Ovary (tissue), 9 donors: ENCODE measurements around the gene ALDOB. TPM values are rescaled to one million over a fixed set of nuclear protein-coding genes. Genes with fewer than 3 reads are reported as not detected.

ENCODE experiments used
- DNase-seq, 5 donors: peaks; one replicate each; pipeline ENCODE4 v3.0.0-alpha.2; 2019 to 2020
- H3K27ac ChIP-seq, 2 donors: fragments of 200-600 bp; one replicate each; pipeline versions ENCODE4 v1.5.1 to v1.8.0; 2019 to 2022
- H3K27me3 ChIP-seq: fragments of 200-600 bp; one replicate; pipeline ENCODE4 v1.8.0; 2022
- H3K36me3 ChIP-seq: fragments of 200-600 bp; sonication (generic); one replicate; pipeline ENCODE4 v1.5.1; 2019
- H3K4me1 ChIP-seq: one replicate; pipeline ENCODE4 v1.8.1; 2013; ENCODE audit warnings: mild to moderate bottlenecking, moderate library complexity; ENCODE audit not compliant: insufficient read depth
- H3K4me3 ChIP-seq: fragments of 200-600 bp; sonication (generic); one replicate; pipeline ENCODE4 v1.5.1; 2017
- H3K9me3 ChIP-seq, 2 donors: fragments of 200-600 bp in 1 of 2; sonication (generic) in 1 of 2; one replicate each; pipeline versions ENCODE4 v1.5.1 to v1.8.1; 2013 to 2019; ENCODE audit warnings: mild to moderate bottlenecking in 1 of 2, moderate library complexity in 1 of 2
- EP300 ChIP-seq: sonication (generic); formaldehyde crosslinking; IDR thresholded peaks from one replicate; pipeline ENCODE4 v1.6.1; 2017; ENCODE audit warnings: antibody characterized with exemption
- POLR2A ChIP-seq: fragments of 450-650 bp; IDR thresholded peaks from one replicate; pipeline ENCODE4 v1.6.1; 2017; ENCODE audit warnings: antibody characterized with exemption, mild to moderate bottlenecking, moderate library complexity
- WGBS, 3 donors: extraction: QIAGEN DNeasy Blood & Tissue Kit in 1 of 3; methylation state at CpG; one replicate each; pipeline versions ENCODE4 v1.1.5 to v1.1.7; 2013 to 2017; 5-methylcytosine and 5-hydroxymethylcytosine counted together
- intact Hi-C, 4 donors: fragments of 100-400 bp; cut with DNase I; formaldehyde crosslinking; loops; one replicate each; pipeline versions ENCODE4 v1.11.0 to v1.15.1; 2022 to 2023
- polyA plus RNA-seq, 2 donors: library from polyadenylated mRNA; stranded (reverse); fragments of 200-250 nt in 1 of 2; fragments of 350-450 nt in 1 of 2; fragmentation: Illumina TruSeq in 1 of 2; extraction: RNeasy Lipid Tissue Mini Kit (QIAGEN cat#74804) in 1 of 2; gene quantifications; one replicate each; pipeline ENCODE4 v1.2.3, GENCODE V29; 2013 to 2014
- total RNA-seq, 7 donors: library from RNA; depleted of rRNA in 2 of 7; stranded (reverse); fragments of >200 nt in 2 of 7; fragmentation: NEBNext Ultra II Directional in 3 of 7; extraction: Animal tissue kit (Norgen Biotek cat#: 25700) in 3 of 7; gene quantifications; one replicate each; pipeline versions ENCODE4 v1.1.0 to v1.2.4, GENCODE V29; 2016 to 2023
- TF ChIP-seq, protein P1 (sequence below), 3 donors: fragments of 450-650 bp in 2 of 3; fragments of 200-600 bp in 1 of 3; IDR thresholded peaks; one replicate each; pipeline versions ENCODE4 v1.5.1 to v1.8.0; 2016 to 2022; ENCODE audit warnings: antibody characterized with exemption in 3 of 3, mild to moderate bottlenecking in 1 of 3
- donor health status: DM: no; HTN: no; CAD: no; lungs with moderate emphysema.
- donor health status: DM: no; HTN: no; CAD: no.
- donor health status: Bipolar disorder and iron deficiency.
- donor health status: DM: yes; HTN: yes; CAD: no.
- donor health status: DM: no; HTN: no; CAD: no.
- donor health status: DM: yes; HTN: yes; CAD: no.

The ALDOB gene
- total and polyA plus RNA-seq, 9 donors, result 0.18 to 14.7 (median 0.62) TPM; not detected in 2

DNA sequence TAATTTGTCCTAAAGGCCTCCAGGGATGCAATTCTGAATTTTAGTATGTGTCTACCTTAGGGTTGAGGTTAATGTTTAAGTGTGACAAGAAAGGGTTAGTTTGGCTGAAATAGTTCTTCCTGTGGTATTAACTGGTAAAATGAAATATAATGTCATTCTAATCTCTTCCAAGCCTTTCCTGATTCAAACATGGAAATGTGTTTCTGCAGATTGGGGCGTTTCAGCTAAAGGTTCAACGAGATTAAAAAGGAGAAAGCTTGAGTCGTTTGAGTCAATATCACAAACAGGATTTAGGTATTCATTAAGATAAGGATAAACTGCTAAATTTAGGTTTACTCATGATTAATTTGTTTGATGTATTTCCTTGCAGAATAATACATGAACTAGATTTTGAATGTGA lies 34.4 kb upstream of the ALDOB start:
- Histone ChIP-seq H3K27ac (no peak overlapping the region), H3K4me1 (no peaks in the 10 kb centered on the region), H3K9me3 (no peaks in the 10 kb centered on the region), H3K4me3 (no peak overlapping the region), H3K27me3 (no peaks in the 10 kb centered on the region), H3K36me3 (no peaks in the 10 kb centered on the region)
- no peak for DNase-seq
- intact Hi-C loops, result no loop called here
- 66 to 76% (median 70%) methylated on average over 3 of the region's 3 CpGs for whole genome bisulfite sequencing, 3 donors
- no peak for TF ChIP-seq EP300
- TF ChIP-seq POLR2A, result no peak
- TF ChIP-seq, protein P1, sequence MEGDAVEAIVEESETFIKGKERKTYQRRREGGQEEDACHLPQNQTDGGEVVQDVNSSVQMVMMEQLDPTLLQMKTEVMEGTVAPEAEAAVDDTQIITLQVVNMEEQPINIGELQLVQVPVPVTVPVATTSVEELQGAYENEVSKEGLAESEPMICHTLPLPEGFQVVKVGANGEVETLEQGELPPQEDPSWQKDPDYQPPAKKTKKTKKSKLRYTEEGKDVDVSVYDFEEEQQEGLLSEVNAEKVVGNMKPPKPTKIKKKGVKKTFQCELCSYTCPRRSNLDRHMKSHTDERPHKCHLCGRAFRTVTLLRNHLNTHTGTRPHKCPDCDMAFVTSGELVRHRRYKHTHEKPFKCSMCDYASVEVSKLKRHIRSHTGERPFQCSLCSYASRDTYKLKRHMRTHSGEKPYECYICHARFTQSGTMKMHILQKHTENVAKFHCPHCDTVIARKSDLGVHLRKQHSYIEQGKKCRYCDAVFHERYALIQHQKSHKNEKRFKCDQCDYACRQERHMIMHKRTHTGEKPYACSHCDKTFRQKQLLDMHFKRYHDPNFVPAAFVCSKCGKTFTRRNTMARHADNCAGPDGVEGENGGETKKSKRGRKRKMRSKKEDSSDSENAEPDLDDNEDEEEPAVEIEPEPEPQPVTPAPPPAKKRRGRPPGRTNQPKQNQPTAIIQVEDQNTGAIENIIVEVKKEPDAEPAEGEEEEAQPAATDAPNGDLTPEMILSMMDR (IDR thresholded peaks at IDR 0.05), result no peak

DNA sequence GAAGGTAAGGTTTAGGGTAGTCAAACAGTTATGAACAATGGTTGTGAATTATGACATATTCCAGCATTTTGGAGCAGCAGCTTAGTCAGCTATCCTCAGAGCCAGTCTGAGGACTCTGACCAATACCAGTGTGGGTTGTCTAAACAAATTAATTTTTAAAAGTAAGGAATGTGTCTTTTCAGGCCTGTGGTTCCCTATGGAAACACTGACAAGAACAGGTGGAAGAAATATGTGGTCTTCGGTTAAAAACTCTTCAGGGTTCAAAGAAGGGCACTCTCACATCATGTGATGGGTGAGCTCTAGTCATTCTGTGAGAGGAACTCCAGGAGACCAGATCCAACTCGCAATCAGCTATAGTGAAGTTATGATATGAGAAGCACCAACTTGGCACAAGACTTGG lies 33.5 kb upstream of the ALDOB start:
- Histone ChIP-seq H3K4me1 (no peaks in the 10 kb centered on the region), H3K36me3 (no peaks in the 10 kb centered on the region), H3K27ac (no peak overlapping the region), H3K4me3 (no peak overlapping the region), H3K9me3 (no peaks in the 10 kb centered on the region), H3K27me3 (no peaks in the 10 kb centered on the region)
- intact Hi-C loops, result no loop called here
- WGBS, 3 donors, result 72 to 83% (median 82%) methylated on average over 2 of the region's 2 CpGs
- TF ChIP-seq, protein P1 (IDR thresholded peaks at IDR 0.05), result no peak
- TF ChIP-seq POLR2A (no peak), EP300 (no peak)
- no peak for DNase-seq

DNA sequence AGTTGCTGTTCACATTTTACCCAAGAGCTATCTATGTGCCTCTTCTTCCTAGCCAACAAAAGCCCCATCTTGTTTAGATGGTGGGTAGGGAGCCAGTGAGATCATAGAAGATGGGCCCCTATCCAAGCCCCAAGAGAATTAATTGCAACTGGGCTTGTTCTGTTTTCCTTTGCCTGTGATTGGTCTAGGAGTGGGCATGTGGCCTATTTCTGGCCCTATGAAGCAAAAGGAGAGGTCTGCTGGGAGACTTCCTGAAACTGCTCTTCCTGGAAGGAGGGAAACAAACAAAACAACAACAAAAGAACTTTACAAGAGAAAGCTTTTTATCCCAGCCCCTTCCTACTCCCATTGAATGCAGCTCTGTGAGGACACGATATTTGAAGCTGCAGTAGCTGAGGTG lies 32.5 kb upstream of the ALDOB start:
- H3K27ac ChIP-seq, result no peak overlapping the region
- no peaks in the 10 kb centered on the region for H3K36me3 ChIP-seq
- DNase-seq, result no peak
- H3K9me3 ChIP-seq, result no peaks in the 10 kb centered on the region
- intact Hi-C loops, result no loop called here
- no peak overlapping the region for H3K4me3 ChIP-seq
- no peaks in the 10 kb centered on the region for H3K4me1 ChIP-seq
- 81 to 95% (median 88%) methylated on average over 1 of the region's 1 CpG for WGBS, 3 donors
- no peaks in the 10 kb centered on the region for H3K27me3 ChIP-seq
- no peak for TF ChIP-seq EP300
- TF ChIP-seq, protein P1 (IDR thresholded peaks at IDR 0.05), result no peak
- no peak for TF ChIP-seq POLR2A

DNA sequence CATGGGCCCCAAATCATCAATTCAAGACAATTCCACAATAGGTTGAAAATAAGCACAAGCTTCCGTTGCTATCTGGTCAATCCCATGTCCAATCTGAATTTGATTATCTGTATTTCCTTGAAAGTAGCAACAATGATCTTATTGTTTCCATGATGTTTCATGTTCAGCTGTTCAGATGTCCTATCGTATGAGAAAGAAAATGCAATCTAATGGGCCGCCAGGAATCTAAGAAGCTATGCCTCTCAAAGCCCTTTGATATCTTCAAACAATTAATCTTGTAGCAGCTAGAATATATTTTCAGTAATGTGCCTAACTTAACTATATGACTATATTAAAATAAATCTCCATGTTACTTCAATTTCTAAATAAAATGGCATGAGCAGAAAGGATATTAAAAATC lies 32.1 kb upstream of the ALDOB start:
- Histone ChIP-seq H3K27me3 (no peaks in the 10 kb centered on the region), H3K27ac (no peak overlapping the region), H3K9me3 (no peaks in the 10 kb centered on the region), H3K4me1 (no peaks in the 10 kb centered on the region), H3K36me3 (no peaks in the 10 kb centered on the region), H3K4me3 (no peak overlapping the region)
- no peak for DNase-seq
- 91% methylated on average over 3 of the region's 3 CpGs for WGBS, 3 donors
- TF ChIP-seq, protein P1 (IDR thresholded peaks at IDR 0.05), result no peak
- TF ChIP-seq POLR2A, result no peak
- no peak for TF ChIP-seq EP300
- intact Hi-C loops, result no loop called here

DNA sequence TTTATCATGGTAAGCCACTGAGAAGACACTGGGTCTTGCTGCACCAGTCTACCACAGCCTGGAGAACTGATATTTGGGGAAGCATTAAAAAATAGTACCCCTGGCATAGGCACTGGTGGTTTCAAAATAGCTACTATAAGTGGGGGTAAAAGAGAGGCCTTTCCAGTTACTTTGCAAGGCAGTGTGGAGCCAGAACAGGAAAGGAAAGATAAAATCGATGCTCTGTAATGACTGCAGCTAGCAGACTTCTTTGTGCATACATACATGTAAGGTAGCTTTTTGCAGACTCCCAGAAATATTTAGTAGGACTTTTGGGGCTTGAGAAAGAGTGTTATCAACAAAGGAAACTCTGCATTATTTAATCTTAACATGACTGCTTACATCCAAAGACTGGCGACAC lies 31.3 kb upstream of the ALDOB start:
- WGBS, 3 donors, result 88 to 94% (median 92%) methylated on average over 2 of the region's 2 CpGs
- H3K36me3 ChIP-seq, result no peaks in the 10 kb centered on the region
- H3K4me3 ChIP-seq, result no peak overlapping the region
- TF ChIP-seq POLR2A (no peak), EP300 (no peak)
- TF ChIP-seq, protein P1 (IDR thresholded peaks at IDR 0.05), result no peak
- H3K9me3 ChIP-seq, result no peaks in the 10 kb centered on the region
- no peak for DNase-seq
- H3K27ac ChIP-seq, result no peak overlapping the region
- no peaks in the 10 kb centered on the region for H3K27me3 ChIP-seq
- no peaks in the 10 kb centered on the region for H3K4me1 ChIP-seq
- intact Hi-C loops, result no loop called here
